Natural killer cell (primary cell): ENCODE measurements around the gene ACP2. TPM values are rescaled to one million over a fixed set of nuclear protein-coding genes. Genes with fewer than 3 reads are reported as not detected.
"Not testable (repeated sequence)": the region's sequence is repeated elsewhere in the genome, so short reads cannot be mapped to it uniquely, and the experiment has no call there.

ENCODE experiments used
- ATAC-seq, 3 donors: fragments of 150-1000 bp in 2 of 3; fragments of 200-7000 bp in 1 of 3; cut with Tn5 transposase; 1 replicate in 1 of 3; 2 replicates in 2 of 3; pipeline ENCODE4 v1.10.0; 2021; ENCODE audit warnings: mild to moderate bottlenecking in 2 of 3, moderate library complexity in 2 of 3
- DNase-seq, 2 donors: peaks; one replicate each; pipeline versions ENCODE4 v3.0.0 to v3.0.0-alpha.2; 2013 to 2021; ENCODE audit warnings: mixed read lengths in 1 of 2
- H3K27ac ChIP-seq: one replicate; pipeline ENCODE4 v1.5.1; 2013; ENCODE audit warnings: mild to moderate bottlenecking, low read length
- H3K27me3 ChIP-seq: one replicate; pipeline ENCODE4 v1.6.1; 2013; ENCODE audit warnings: low read length; ENCODE audit not compliant: control insufficient read depth, insufficient read depth
- H3K36me3 ChIP-seq: one replicate; pipeline ENCODE4 v1.6.1; 2013; ENCODE audit warnings: low read length; ENCODE audit not compliant: control insufficient read depth, insufficient read depth
- H3K4me1 ChIP-seq: one replicate; pipeline ENCODE4 v1.6.1; 2013; ENCODE audit warnings: low read length; ENCODE audit not compliant: control insufficient read depth, insufficient read depth
- H3K4me3 ChIP-seq: one replicate; pipeline ENCODE4 v1.5.1; 2013; ENCODE audit warnings: low read length
- H3K9me3 ChIP-seq: one replicate; pipeline ENCODE4 v1.6.1; 2013; ENCODE audit warnings: low read length; ENCODE audit not compliant: control insufficient read depth, insufficient read depth
- H3K27ac Mint-ChIP-seq, 2 donors: one replicate each; pipeline ENCODE4 v1.8.0; 2022; ENCODE audit warnings: mild to moderate bottlenecking in 2 of 2, mixed read lengths in 2 of 2, moderate library complexity in 1 of 2
- H3K27me3 Mint-ChIP-seq, 2 donors: one replicate each; pipeline ENCODE4 v1.8.0; 2022; ENCODE audit warnings: low read depth in 2 of 2, mixed read lengths in 2 of 2
- H3K36me3 Mint-ChIP-seq: one replicate; pipeline ENCODE4 v1.8.0; 2022; ENCODE audit warnings: mixed read lengths
- H3K4me1 Mint-ChIP-seq, 2 donors: one replicate each; pipeline ENCODE4 v1.8.0; 2022; ENCODE audit warnings: mixed read lengths in 2 of 2
- H3K4me3 Mint-ChIP-seq: one replicate; pipeline ENCODE4 v1.8.0; 2022; ENCODE audit warnings: mild to moderate bottlenecking, moderate library complexity, mixed read lengths
- H3K9me3 Mint-ChIP-seq, 2 donors: one replicate each; pipeline ENCODE4 v1.8.0; 2022; ENCODE audit warnings: mixed read lengths in 2 of 2
- WGBS: methylation state at CpG from one replicate; pipeline ENCODE4 v1.1.7; 2013; ENCODE audit warnings: missing lambda C conversion rate; ENCODE audit not compliant: insufficient coverage; 5-methylcytosine and 5-hydroxymethylcytosine counted together
- intact Hi-C: fragments of 100-400 bp; cut with micrococcal nuclease; formaldehyde crosslinking; loops from one replicate; pipeline ENCODE4 v1.14.2; 2022
- total RNA-seq, 4 donors: library from RNA; stranded (reverse); fragments of 120-200 nt in 1 of 4; gene quantifications; one replicate each; pipeline versions ENCODE4 v1.2.3 to v1.2.4, GENCODE V29; 2013 to 2022
- TF ChIP-seq, protein P1 (sequence below): fragments of 200-600 bp; IDR thresholded peaks from one replicate; pipeline ENCODE4 v1.8.0; 2022; ENCODE audit warnings: antibody characterized with exemption

Gene ACP2
- total RNA-seq, 3 donors from 2014 or later (not counting 1 experiment from before 2014, with no cell fraction given): 15.5 to 21.9 (median 16.8) TPM

DNA sequence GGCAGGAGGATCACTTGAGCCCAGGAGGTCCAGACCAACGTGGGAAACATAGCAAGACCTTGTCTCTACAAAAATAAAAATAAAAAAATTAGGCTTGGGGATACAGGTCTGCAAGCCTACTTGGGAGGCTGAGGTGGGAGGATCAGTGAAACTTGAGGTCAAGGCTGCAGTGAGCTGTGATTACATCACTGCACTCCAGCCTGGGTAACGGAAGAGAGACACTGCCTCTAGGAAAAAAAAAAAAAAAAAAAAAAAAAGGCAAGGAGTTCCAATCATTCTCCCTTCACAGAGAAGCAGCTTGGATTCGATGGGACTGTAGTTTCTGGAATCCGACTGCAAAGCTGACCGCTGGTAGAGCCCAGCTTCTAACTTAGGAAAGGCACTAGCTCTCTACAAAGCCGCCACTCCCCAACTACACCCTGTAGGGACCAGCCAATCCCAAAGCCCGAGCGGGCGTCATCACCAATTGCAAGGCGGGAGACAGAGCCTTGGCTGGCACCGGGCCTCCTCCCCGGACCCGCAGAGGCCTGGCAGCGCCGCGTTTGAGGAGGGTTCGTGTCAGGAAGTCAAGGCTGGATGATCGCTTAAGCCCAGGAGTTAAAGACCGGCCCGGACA is 34.6 kb downstream of the ACP2 start:
- ATAC-seq (peak; percentile 67 to 90 (median 82)), DNase-seq (peak; percentile 65 to 89)
- no peaks in the 10 kb centered on the region for H3K9me3 ChIP-seq
- H3K9me3 Mint-ChIP-seq: no peaks in the 10 kb centered on the region
- intact Hi-C loops: loop anchor here (1.0 to 2.0 kb wide), 3 partner anchors 35 to 57 kb away; partner anchors contain the start of genes ACP2 and ARFGAP2
- 13% methylated on average over 20 of the region's 20 CpGs for WGBS
- H3K4me3 ChIP-seq: peak overlapping the region; percentile 98
- no peaks in the 10 kb centered on the region for H3K36me3 ChIP-seq
- peaks cover 32% of the 10 kb centered on the region for H3K4me1 ChIP-seq
- H3K4me3 Mint-ChIP-seq: peak overlapping the region; percentile 99
- TF ChIP-seq, protein P1, sequence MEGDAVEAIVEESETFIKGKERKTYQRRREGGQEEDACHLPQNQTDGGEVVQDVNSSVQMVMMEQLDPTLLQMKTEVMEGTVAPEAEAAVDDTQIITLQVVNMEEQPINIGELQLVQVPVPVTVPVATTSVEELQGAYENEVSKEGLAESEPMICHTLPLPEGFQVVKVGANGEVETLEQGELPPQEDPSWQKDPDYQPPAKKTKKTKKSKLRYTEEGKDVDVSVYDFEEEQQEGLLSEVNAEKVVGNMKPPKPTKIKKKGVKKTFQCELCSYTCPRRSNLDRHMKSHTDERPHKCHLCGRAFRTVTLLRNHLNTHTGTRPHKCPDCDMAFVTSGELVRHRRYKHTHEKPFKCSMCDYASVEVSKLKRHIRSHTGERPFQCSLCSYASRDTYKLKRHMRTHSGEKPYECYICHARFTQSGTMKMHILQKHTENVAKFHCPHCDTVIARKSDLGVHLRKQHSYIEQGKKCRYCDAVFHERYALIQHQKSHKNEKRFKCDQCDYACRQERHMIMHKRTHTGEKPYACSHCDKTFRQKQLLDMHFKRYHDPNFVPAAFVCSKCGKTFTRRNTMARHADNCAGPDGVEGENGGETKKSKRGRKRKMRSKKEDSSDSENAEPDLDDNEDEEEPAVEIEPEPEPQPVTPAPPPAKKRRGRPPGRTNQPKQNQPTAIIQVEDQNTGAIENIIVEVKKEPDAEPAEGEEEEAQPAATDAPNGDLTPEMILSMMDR: no peak
- H3K36me3 Mint-ChIP-seq: no peaks in the 10 kb centered on the region
- peak overlapping the region; percentile 96 for H3K27ac ChIP-seq
- peaks cover 30 to 36% of the 10 kb centered on the region in 2 donors for H3K4me1 Mint-ChIP-seq
- H3K27me3 ChIP-seq: no peaks in the 10 kb centered on the region
- peak overlapping the region; percentile 95 to 98 for H3K27ac Mint-ChIP-seq
- no peaks in the 10 kb centered on the region for H3K27me3 Mint-ChIP-seq

DNA sequence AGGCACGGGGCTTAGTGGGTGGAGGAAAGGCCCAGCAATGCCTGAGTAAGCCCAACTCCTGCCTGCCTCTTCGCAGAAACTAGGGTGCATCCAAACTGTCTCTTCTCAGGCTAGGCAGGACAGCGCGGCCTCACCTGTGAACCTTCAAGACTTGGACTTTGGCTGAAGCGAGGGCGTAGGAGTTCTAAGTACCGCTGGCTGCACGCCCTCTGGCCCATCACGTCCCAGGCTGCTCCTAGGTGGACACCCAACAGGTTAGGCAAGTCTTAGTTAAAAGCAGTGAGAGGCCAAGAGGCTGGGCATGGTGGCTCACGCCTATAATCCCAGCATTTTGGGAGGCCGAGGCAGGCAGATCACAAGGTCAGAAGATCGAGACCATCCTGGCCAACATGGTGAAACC is 35.7 kb downstream of the ACP2 start:
- TF ChIP-seq, protein P1: no peak
- H3K4me1 ChIP-seq: peaks cover 32% of the 10 kb centered on the region
- no peaks in the 10 kb centered on the region for H3K9me3 Mint-ChIP-seq
- intact Hi-C loops: no loop called here
- no peaks in the 10 kb centered on the region for H3K27me3 ChIP-seq
- 96% methylated on average over 12 of the region's 12 CpGs for WGBS
- ATAC-seq: no peak
- H3K27ac ChIP-seq: no peak overlapping the region
- H3K4me3 ChIP-seq: no peak overlapping the region
- no peaks in the 10 kb centered on the region for H3K27me3 Mint-ChIP-seq
- no peak for DNase-seq
- H3K27ac Mint-ChIP-seq: no peak overlapping the region
- peaks cover 24 to 31% of the 10 kb centered on the region in 2 donors for H3K4me1 Mint-ChIP-seq
- H3K36me3 ChIP-seq: no peaks in the 10 kb centered on the region
- no peak overlapping the region for H3K4me3 Mint-ChIP-seq
- no peaks in the 10 kb centered on the region for H3K9me3 ChIP-seq
- H3K36me3 Mint-ChIP-seq: no peaks in the 10 kb centered on the region

DNA sequence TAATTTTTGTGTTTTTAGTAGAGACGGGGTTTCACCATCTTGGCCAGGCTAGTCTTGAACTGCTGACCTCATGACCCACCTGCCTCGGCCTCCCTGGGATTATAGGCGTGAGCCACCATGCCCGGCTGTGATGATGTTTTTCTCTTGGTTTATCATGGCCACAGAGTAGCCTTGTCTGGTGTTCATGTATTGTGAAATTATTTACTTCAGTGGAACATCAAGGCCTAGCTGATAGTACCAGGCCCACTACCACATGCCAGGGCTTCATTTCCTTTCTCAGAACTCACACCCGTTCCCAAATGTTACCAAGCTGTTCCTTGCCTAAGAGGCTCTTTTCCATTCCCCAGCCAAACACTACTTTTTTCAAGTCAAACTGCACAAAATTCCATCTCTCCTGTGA is 40.0 kb downstream of the ACP2 start:
- H3K27ac ChIP-seq: no peak overlapping the region
- intact Hi-C loops: no loop called here
- no peak overlapping the region for H3K27ac Mint-ChIP-seq
- 92% methylated on average over 5 of the region's 5 CpGs for WGBS
- TF ChIP-seq, protein P1: no peak
- H3K36me3 Mint-ChIP-seq: no peaks in the 10 kb centered on the region
- ATAC-seq (no peak), DNase-seq (no peak)
- no peaks in the 10 kb centered on the region for H3K9me3 ChIP-seq
- H3K9me3 Mint-ChIP-seq: no peaks in the 10 kb centered on the region
- peaks cover 1% of the 10 kb centered on the region for H3K4me1 ChIP-seq
- peaks cover 0 to 3% of the 10 kb centered on the region in 2 donors for H3K27me3 Mint-ChIP-seq
- H3K4me3 ChIP-seq: no peak overlapping the region
- H3K4me3 Mint-ChIP-seq: no peak overlapping the region
- H3K36me3 ChIP-seq: no peaks in the 10 kb centered on the region
- no peaks in the 10 kb centered on the region for H3K27me3 ChIP-seq
- H3K4me1 Mint-ChIP-seq: peaks cover 0 to 2% of the 10 kb centered on the region in 2 donors

DNA sequence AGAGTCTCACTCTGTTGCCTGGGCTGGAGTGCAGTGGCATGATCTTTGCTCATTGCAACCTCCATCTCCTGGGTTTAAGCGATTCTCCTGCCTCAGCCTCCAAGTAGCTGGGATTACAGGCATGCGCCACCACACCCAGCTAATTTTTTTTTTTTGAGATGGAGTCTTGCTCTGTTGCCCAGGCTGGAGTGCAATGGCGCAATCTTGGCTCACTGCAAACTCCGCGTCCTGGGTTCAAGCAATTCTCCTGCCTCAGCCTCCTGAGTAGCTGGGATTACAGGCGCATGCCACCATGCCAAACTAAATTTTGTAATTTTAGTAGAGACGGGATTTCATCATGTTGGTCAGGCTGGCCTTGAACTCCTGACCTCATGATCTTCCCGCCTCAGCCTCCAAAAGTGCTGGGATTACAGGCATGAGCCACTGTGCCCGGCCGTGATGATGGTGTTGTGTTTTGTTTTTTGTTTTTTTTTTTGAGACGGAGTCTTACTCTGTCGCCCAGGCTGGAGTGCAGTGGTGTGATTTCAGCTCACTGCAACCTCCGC is 40.5 kb downstream of the ACP2 start:
- H3K4me3 ChIP-seq, H3K36me3 Mint-ChIP-seq, intact Hi-C loops, H3K9me3 Mint-ChIP-seq, H3K27me3 ChIP-seq, H3K9me3 ChIP-seq, H3K4me3 Mint-ChIP-seq, H3K27ac Mint-ChIP-seq, H3K4me1 Mint-ChIP-seq, DNase-seq, H3K4me1 ChIP-seq, H3K27me3 Mint-ChIP-seq, H3K27ac ChIP-seq, H3K36me3 ChIP-seq, ATAC-seq: not testable (repeated sequence)
- 95% methylated on average over 13 of the region's 13 CpGs for WGBS
